H1 (cell line): ENCODE data around the gene SLC7A11. TPM values are rescaled to one million over a fixed set of nuclear protein-coding genes. Genes with fewer than 3 reads are reported as not detected.

Experiments
- CTCF ChIA-PET: fragments of 300-600 bp; sonication (Branson Sonifier 250); formaldehyde crosslinking; loops from one replicate; lab custom pipeline; 2021; ENCODE audit not compliant: partially characterized antibody; lab: Charles Lee
- POLR2A ChIA-PET: fragments of 300-600 bp; sonication (Branson Sonifier 250); formaldehyde crosslinking; loops from one replicate; lab custom pipeline; 2021; ENCODE audit warnings: inconsistent platforms; ENCODE audit not compliant: partially characterized antibody; lab: Charles Lee
- DNase-seq, 2 experiments: peaks; one replicate each; pipeline versions ENCODE4 v3.0.0 to v3.0.0-alpha.2; 2010 to 2022; ENCODE audit warnings: low spot score in 2 of 2, low read depth in 1 of 2, mixed read lengths in 1 of 2
- FAIRE-seq: peaks from 2 replicates; lab custom pipeline; 2011; peaks lifted over from hg19 to GRCh38; lab: Jason Lieb, UNC
- H2AFZ ChIP-seq: 2 replicates; pipeline ENCODE4 v1.8.1; 2012; ENCODE audit warnings: low read length, inconsistent platforms
- H2AK5ac ChIP-seq: 2 replicates; pipeline ENCODE4 v1.6.1; 2013; ENCODE audit warnings: low read depth, low read length
- H2BK120ac ChIP-seq: replicated peaks from 2 replicates; pipeline ENCODE3; 2013; ENCODE audit warnings: low read depth, low read length, inconsistent platforms
- H2BK12ac ChIP-seq: 2 replicates; pipeline ENCODE4 v1.6.1; 2013; ENCODE audit warnings: low read depth, low read length
- H2BK15ac ChIP-seq: 2 replicates; pipeline ENCODE4 v1.6.1; 2013; ENCODE audit warnings: low read length
- H2BK20ac ChIP-seq: 2 replicates; pipeline ENCODE4 v1.6.1; 2013; ENCODE audit warnings: low read length
- H2BK5ac ChIP-seq: 2 replicates; pipeline ENCODE4 v1.6.1; 2013; ENCODE audit warnings: low read depth, low read length
- H3K14ac ChIP-seq: 2 replicates; pipeline ENCODE4 v1.6.1; 2013; ENCODE audit warnings: inconsistent platforms; ENCODE audit not compliant: insufficient read length
- H3K18ac ChIP-seq: 2 replicates; pipeline ENCODE4 v1.6.1; 2013; ENCODE audit warnings: low read length; ENCODE audit errors: extremely low read depth
- H3K23ac ChIP-seq: 2 replicates; pipeline ENCODE4 v1.6.1; 2013; ENCODE audit warnings: inconsistent platforms; ENCODE audit not compliant: insufficient read length
- H3K23me2 ChIP-seq: 2 replicates; pipeline ENCODE4 v1.6.1; 2013; ENCODE audit warnings: low read depth, low read length
- H3K27ac ChIP-seq: 2 replicates; pipeline ENCODE4 v1.6.1; 2011; ENCODE audit warnings: low read depth, low read length, inconsistent platforms
- H3K27me3 ChIP-seq, 4 experiments: replicated peaks in 1 of 4; 1 replicate in 1 of 4; 2 replicates in 3 of 4; pipeline versions ENCODE4 v1.6.1 to v1.8.1; 2011 to 2013; ENCODE audit warnings: low read length in 3 of 4, mild to moderate bottlenecking in 3 of 4, inconsistent platforms in 2 of 4, mixed read lengths in 2 of 4, moderate library complexity in 1 of 4; ENCODE audit not compliant: control insufficient read depth in 3 of 4, insufficient read depth in 3 of 4; ENCODE audit errors: extremely low read depth in 1 of 4
- H3K36me3 ChIP-seq, 4 experiments: 2 replicates each; pipeline versions ENCODE4 v1.6.1 to v1.8.1; 2011 to 2013; ENCODE audit warnings: mild to moderate bottlenecking in 4 of 4, low read length in 3 of 4, moderate library complexity in 2 of 4, control low read depth in 1 of 4, inconsistent platforms in 1 of 4; ENCODE audit not compliant: insufficient read depth in 4 of 4, control insufficient read depth in 2 of 4
- H3K4ac ChIP-seq: replicated peaks from 2 replicates; pipeline ENCODE3; 2013; ENCODE audit warnings: low read length, low read depth, mixed read lengths, inconsistent platforms; ENCODE audit not compliant: insufficient read length
- H3K4me1 ChIP-seq, 4 experiments: replicated peaks in 1 of 4; 1 replicate in 1 of 4; 2 replicates in 3 of 4; pipeline versions ENCODE4 v1.6.1 to v1.8.1; 2011 to 2013; ENCODE audit warnings: low read length in 3 of 4, inconsistent platforms in 2 of 4, mixed read lengths in 1 of 4; ENCODE audit not compliant: insufficient read depth in 4 of 4, control insufficient read depth in 3 of 4
- H3K4me2 ChIP-seq, 2 experiments: 2 replicates each; pipeline versions ENCODE4 v1.6.1 to v1.8.1; 2011 to 2013; ENCODE audit warnings: low read depth in 2 of 2, low read length in 2 of 2, control low read depth in 1 of 2, inconsistent platforms in 1 of 2, mild to moderate bottlenecking in 1 of 2; ENCODE audit not compliant: insufficient read depth in 1 of 2
- H3K4me3 ChIP-seq, 4 experiments: fragments of 200-600, 300-600 bp in 1 of 4; sonication (generic), shearing (Covaris generic), sonication (Bioruptor Twin) in 1 of 4; 2 replicates each; pipeline versions ENCODE4 v1.5.1 to v1.8.1; 2011 to 2016; ENCODE audit warnings: low read length in 4 of 4, low read depth in 3 of 4, control low read depth in 2 of 4, inconsistent platforms in 2 of 4, mild to moderate bottlenecking in 2 of 4, mixed read lengths in 1 of 4, moderate library complexity in 1 of 4; ENCODE audit not compliant: insufficient read depth in 2 of 4; ENCODE audit errors: extremely low read depth in 1 of 4
- H3K56ac ChIP-seq: replicated peaks from 2 replicates; pipeline ENCODE3; 2013; ENCODE audit warnings: low read depth, mild to moderate bottlenecking, mixed read lengths, low read length, inconsistent platforms; ENCODE audit not compliant: insufficient read length
- H3K79me1 ChIP-seq: 2 replicates; pipeline ENCODE4 v1.6.1; 2013; ENCODE audit warnings: low read depth, low read length, control low read depth
- H3K79me2 ChIP-seq, 2 experiments: 2 replicates each; pipeline versions ENCODE4 v1.6.1 to v1.8.1; 2012 to 2013; ENCODE audit warnings: low read length in 2 of 2, mild to moderate bottlenecking in 2 of 2, inconsistent platforms in 1 of 2; ENCODE audit not compliant: insufficient read depth in 2 of 2, control insufficient read depth in 1 of 2
- H3K9ac ChIP-seq, 4 experiments: replicated peaks in 1 of 4; 1 replicate in 1 of 4; 2 replicates in 3 of 4; pipeline versions ENCODE4 v1.6.1 to v1.8.1; 2011 to 2013; ENCODE audit warnings: low read depth in 3 of 4, low read length in 3 of 4, control low read depth in 2 of 4, mild to moderate bottlenecking in 2 of 4, moderate library complexity in 2 of 4, inconsistent platforms in 1 of 4; ENCODE audit errors: extremely low read depth in 1 of 4
- H3K9me3 ChIP-seq, 2 experiments: 2 replicates each; pipeline versions ENCODE4 v1.6.1 to v1.8.1; 2012 to 2013; ENCODE audit warnings: mild to moderate bottlenecking in 2 of 2, moderate library complexity in 2 of 2, control low read depth in 1 of 2, inconsistent platforms in 1 of 2, low read depth in 1 of 2, low read length in 1 of 2, mixed read lengths in 1 of 2; ENCODE audit not compliant: insufficient read depth in 2 of 2
- H4K20me1 ChIP-seq, 2 experiments: replicated peaks in 1 of 2; 2 replicates each; pipeline versions ENCODE3 to v1.8.1; 2011 to 2013; ENCODE audit warnings: inconsistent platforms in 2 of 2, low read length in 2 of 2, mild to moderate bottlenecking in 1 of 2; ENCODE audit not compliant: insufficient read depth in 2 of 2, control insufficient read depth in 1 of 2
- H4K5ac ChIP-seq: 2 replicates; pipeline ENCODE4 v1.6.1; 2013; ENCODE audit warnings: low read length, low read depth, mixed read lengths, inconsistent platforms; ENCODE audit not compliant: insufficient read length
- H4K8ac ChIP-seq: 2 replicates; pipeline ENCODE4 v1.8.0; 2013; ENCODE audit warnings: mild to moderate bottlenecking, moderate library complexity, low read length, inconsistent platforms; ENCODE audit not compliant: insufficient read depth; ENCODE audit errors: extremely low read depth
- H4K91ac ChIP-seq: replicated peaks from 2 replicates; pipeline ENCODE3; 2013; ENCODE audit warnings: low read length, mixed read lengths, inconsistent platforms; ENCODE audit not compliant: insufficient read length
- ASH2L ChIP-seq: fragments of 200-600, 300-600 bp; sonication (generic); IDR thresholded peaks from one replicate; pipeline ENCODE4 v1.7.1; 2017; ENCODE audit warnings: low read length
- BACH1 ChIP-seq: IDR thresholded peaks from 2 replicates; pipeline ENCODE4 v1.6.1; 2012; ENCODE audit warnings: low read length, improper control_type of control experiment
- CBX8 ChIP-seq: fragments of 300-800, 300-1000 bp; sonication (generic); IDR thresholded peaks from 2 replicates; pipeline ENCODE4 v1.7.1; 2016; ENCODE audit warnings: low read depth, low read length, borderline replicate concordance
- CHD1 ChIP-seq: IDR thresholded peaks from 2 replicates; pipeline ENCODE4 v1.6.1; 2012; ENCODE audit warnings: low read depth, low read length, improper control_type of control experiment
- E2F6 ChIP-seq: IDR thresholded peaks from 2 replicates; pipeline ENCODE4 v1.6.1; 2012; ENCODE audit warnings: inconsistent platforms
- EGR1 ChIP-seq: IDR thresholded peaks from 2 replicates; pipeline ENCODE4 v1.6.1; 2011; ENCODE audit warnings: low read depth, low read length, borderline replicate concordance
- KDM4A ChIP-seq: IDR thresholded peaks from one replicate; pipeline ENCODE4 v1.7.1; 2012; ENCODE audit warnings: low read depth, mild to moderate bottlenecking, moderate library complexity, low read length, inconsistent platforms; ENCODE audit not compliant: severe bottlenecking
- NANOG ChIP-seq: IDR thresholded peaks from 2 replicates; pipeline ENCODE4 v1.6.1; 2011; ENCODE audit warnings: low read length, low read depth, mild to moderate bottlenecking, inconsistent platforms; ENCODE audit not compliant: insufficient read depth, poor library complexity, severe bottlenecking
- RAD21 ChIP-seq, 2 experiments: IDR thresholded peaks in 1 of 2; conservative IDR thresholded peaks in 1 of 2; 2 replicates each; pipeline ENCODE4 v1.6.1; 2011; ENCODE audit warnings: low read depth in 2 of 2, low read length in 2 of 2, improper control_type of control experiment in 1 of 2, inconsistent platforms in 1 of 2, mild to moderate bottlenecking in 1 of 2, moderate library complexity in 1 of 2
- SP4 ChIP-seq: IDR thresholded peaks from 2 replicates; pipeline ENCODE4 v1.6.1; 2012; ENCODE audit warnings: low read length, inconsistent platforms
- TAF1 ChIP-seq: IDR thresholded peaks from 2 replicates; pipeline ENCODE4 v1.6.1; 2011; ENCODE audit warnings: mild to moderate bottlenecking, low read depth, low read length
- TBP ChIP-seq: IDR thresholded peaks from 2 replicates; pipeline ENCODE4 v1.6.1; 2011; ENCODE audit warnings: low read depth, low read length, improper control_type of control experiment
- WGBS, 2 experiments: shearing (Covaris generic) in 1 of 2; methylation state at CpG; one replicate each; pipeline versions ENCODE4 v1.1.6 to v1.1.7; 2013 to 2015; ENCODE audit warnings: low lambda C conversion rate in 2 of 2, mixed read lengths in 2 of 2, inconsistent platforms in 1 of 2, low coverage in 1 of 2, missing lambda C conversion rate in 1 of 2; ENCODE audit not compliant: insufficient replicate concordance in 2 of 2, insufficient coverage in 1 of 2, insufficient read length in 1 of 2; ENCODE audit errors: extremely low coverage in 1 of 2, missing lambda C conversion rate in 1 of 2; 5-methylcytosine and 5-hydroxymethylcytosine counted together
- polyA plus RNA-seq, 7 experiments: library from polyadenylated mRNA; depleted of rRNA in 3 of 7; stranded (reverse) in 5 of 7; unstranded in 2 of 7; fragments of >200 nt in 5 of 7; fragments of 200-250 nt in 2 of 7; gene quantifications; 1 replicate in 5 of 7; 2 replicates in 1 of 7; 4 replicates in 1 of 7; pipeline versions ENCODE4 v1.2.1 to v1.2.3, GENCODE V29; 2011 to 2013; ENCODE audit warnings: missing spikeins in 2 of 7, mixed read lengths in 2 of 7
- total RNA-seq: library from RNA; stranded (reverse); fragmentation: NEBNext Ultra II Directional; extraction: Animal tissue kit (Norgen Biotek cat#: 25700); gene quantifications from 2 replicates; pipeline ENCODE4 v1.2.1, GENCODE V29; 2021
- TF ChIP-seq, protein P1 (sequence below): IDR thresholded peaks from 2 replicates; pipeline ENCODE4 v1.6.1; 2011; ENCODE audit warnings: low read length, improper control_type of control experiment

SLC7A11 gene
- total and polyA plus RNA-seq, 2 of the 8 experiments (the other 6 are each of a cell fraction or from before 2014, with no cell fraction given), result 6.6 to 17.0 TPM

GRCh38 chr4:138200236-138200590 is 41.9 kb downstream of the SLC7A11 start:
- no peak overlapping the region for H3K4ac ChIP-seq
- no peak overlapping the region for H2BK120ac ChIP-seq
- peaks cover 0 to 4% (median 0%) of the 10 kb centered on the region in 4 experiments; a peak in 3 of 7 replicates for H3K4me1 ChIP-seq
- H3K23ac ChIP-seq, result no peak overlapping the region
- H3K79me2 ChIP-seq, result peaks cover 0 to 6% of the 10 kb centered on the region in 2 experiments; a peak in 1 of 4 replicates
- H3K14ac ChIP-seq, result no peak overlapping the region
- no peaks in the 10 kb centered on the region for H3K79me1 ChIP-seq
- no peaks in the 10 kb centered on the region for H3K9me3 ChIP-seq
- no peak overlapping the region for H2BK15ac ChIP-seq
- no peaks in the 10 kb centered on the region for H3K23me2 ChIP-seq
- DNase-seq (no peak), FAIRE-seq (no peak)
- ChIA-PET CTCF (interaction anchor here (1.4 to 1.7 kb wide), 2 partner anchors 295 to 322 kb away, joined by 3 to 4 read pairs; no protein-coding TSS in a partner anchor), POLR2A (interaction anchor here (0.7 to 1.5 kb wide), 3 partner anchors 12 to 42 kb away, joined by 3 to 4 read pairs (median 3); partner anchors contain the start of gene SLC7A11)
- no peaks in the 10 kb centered on the region for H3K27me3 ChIP-seq
- no peak overlapping the region for H3K18ac ChIP-seq
- H4K5ac ChIP-seq, result no peak overlapping the region
- H3K27ac ChIP-seq, result no peak overlapping the region
- no peak overlapping the region for H4K8ac ChIP-seq
- H3K4me3 ChIP-seq, result no peak overlapping the region
- no peak overlapping the region for H4K91ac ChIP-seq
- no peak overlapping the region for H3K56ac ChIP-seq
- H2AK5ac ChIP-seq, result no peak overlapping the region
- H2AFZ ChIP-seq, result no peak overlapping the region
- no peak overlapping the region for H3K9ac ChIP-seq
- 74% methylated on average over 1 of the region's 1 CpG; no CpG with 5 or more reads in 1 of the 2 experiments for WGBS, 2 experiments
- no peak overlapping the region for H2BK12ac ChIP-seq
- no peaks in the 10 kb centered on the region; a peak in 1 of 8 replicates for H3K36me3 ChIP-seq
- no peaks in the 10 kb centered on the region for H4K20me1 ChIP-seq
- H2BK5ac ChIP-seq, result no peak overlapping the region
- no peak overlapping the region for H2BK20ac ChIP-seq
- no peak overlapping the region for H3K4me2 ChIP-seq
- TF ChIP-seq CBX8, result no peak
- no peak for TF ChIP-seq TAF1
- TF ChIP-seq TBP, result no peak
- TF ChIP-seq CHD1, result no peak
- TF ChIP-seq NANOG, result no peak
- TF ChIP-seq, protein P1, sequence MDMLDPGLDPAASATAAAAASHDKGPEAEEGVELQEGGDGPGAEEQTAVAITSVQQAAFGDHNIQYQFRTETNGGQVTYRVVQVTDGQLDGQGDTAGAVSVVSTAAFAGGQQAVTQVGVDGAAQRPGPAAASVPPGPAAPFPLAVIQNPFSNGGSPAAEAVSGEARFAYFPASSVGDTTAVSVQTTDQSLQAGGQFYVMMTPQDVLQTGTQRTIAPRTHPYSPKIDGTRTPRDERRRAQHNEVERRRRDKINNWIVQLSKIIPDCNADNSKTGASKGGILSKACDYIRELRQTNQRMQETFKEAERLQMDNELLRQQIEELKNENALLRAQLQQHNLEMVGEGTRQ, result no peak
- TF ChIP-seq KDM4A, result no peak
- no peak for TF ChIP-seq RAD21 (IDR thresholded peaks at IDR 0.05 in 1 of 2, conservative IDR thresholded peaks at IDR 0.05 in 1 of 2; ENCODE audit: low read depth in 2 of 2, low read length in 2 of 2)
- TF ChIP-seq BACH1, result no peak
- no peak for TF ChIP-seq ASH2L
- no peak for TF ChIP-seq SP4
- no peak for TF ChIP-seq EGR1
- TF ChIP-seq E2F6, result no peak
